GM18505 (cell line): ENCODE results near the gene C15orf39.
"Not testable (repeated sequence)": the region's sequence is repeated elsewhere in the genome, so short reads cannot be mapped to it uniquely, and the experiment has no call there.

Source experiments
- ATAC-seq: cut with Tn5 transposase; IDR thresholded peaks from one replicate; pipeline ENCODE4 v1.9.1; 2021; ENCODE audit not compliant: unreplicated experiment
- POLR2A ChIP-seq: IDR thresholded peaks from 4 replicates; pipeline ENCODE4 v1.6.1; 2011; ENCODE audit warnings: borderline replicate concordance; ENCODE audit not compliant: insufficient read depth, insufficient read length; ENCODE audit errors: extremely low read depth

Gene C15orf39

GRCh38 chr15:75223688-75224087 lies 22.0 kb downstream of the C15orf39 start:
- no peak for ATAC-seq
- no peak for TF ChIP-seq POLR2A

- TF ChIP-seq POLR2A, result no peak
Measured at GRCh38 chr15:75224281-75224680, 22.6 kb downstream of the C15orf39 start.

GRCh38 chr15:75225102-75225836 lies 23.6 kb downstream of the C15orf39 start:
- ATAC-seq, result not testable (repeated sequence)

More at GRCh38 chr15:75224281-75224680, 22.6 kb downstream of the C15orf39 start:
- no peak for ATAC-seq

GRCh38 chr15:75225951-75226732 lies 24.5 kb downstream of the C15orf39 start:
- no peak for ATAC-seq
- no peak for TF ChIP-seq POLR2A

- ATAC-seq, result not testable (repeated sequence)
Measured at GRCh38 chr15:75227112-75227511, 25.4 kb downstream of the C15orf39 start.

GRCh38 chr15:75227663-75228280 lies 26.1 kb downstream of the C15orf39 start:
- ATAC-seq, result no peak
- TF ChIP-seq POLR2A, result no peak

GRCh38 chr15:75228787-75229186 lies 27.1 kb downstream of the C15orf39 start:
- no peak for TF ChIP-seq POLR2A
- ATAC-seq, result no peak

- no peak for TF ChIP-seq POLR2A
- ATAC-seq, result no peak
Measured at GRCh38 chr15:75229191-75230015, 27.7 kb downstream of the C15orf39 start.

GRCh38 chr15:75230016-75230343 lies 28.3 kb downstream of the C15orf39 start:
- no peak for TF ChIP-seq POLR2A
- no peak for ATAC-seq

GRCh38 chr15:75230551-75231371 lies 29.1 kb downstream of the C15orf39 start:
- ATAC-seq, result no peak

GRCh38 chr15:75231836-75232235 lies 30.2 kb downstream of the C15orf39 start:
- ATAC-seq, result no peak
- no peak for TF ChIP-seq POLR2A

More at GRCh38 chr15:75230551-75231371, 29.1 kb downstream of the C15orf39 start:
- TF ChIP-seq POLR2A, result no peak

GRCh38 chr15:75232252-75232813 lies 30.7 kb downstream of the C15orf39 start:
- no peak for ATAC-seq
- TF ChIP-seq POLR2A, result no peak
